Measurements from ENCODE around the gene GULP1. TPM values are rescaled to one million over a fixed set of nuclear protein-coding genes. Genes with fewer than 3 reads are reported as not detected.

GULP1 gene
- total RNA-seq, 1 donor from 2014 or later, result 49.0 TPM

DNA sequence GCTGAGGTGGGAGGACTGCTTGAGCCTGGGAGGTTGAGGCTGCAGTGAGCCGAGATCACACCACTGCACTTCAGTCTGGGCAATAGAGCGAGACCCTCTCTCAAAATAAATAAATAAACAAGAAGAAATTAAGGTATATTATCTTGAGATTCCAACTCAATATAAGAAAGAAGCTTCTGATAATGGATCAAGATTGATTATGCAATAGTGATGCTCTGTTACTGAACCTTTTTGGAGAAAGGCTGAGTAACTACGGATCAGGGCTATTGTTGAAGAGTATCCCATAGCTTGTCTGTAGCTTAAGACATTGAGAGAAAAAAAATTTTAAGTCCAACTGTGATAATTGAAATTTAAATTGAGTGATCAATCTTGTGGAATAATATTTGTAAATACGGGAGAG is 17.7 kb downstream of the GULP1 start:
- no peaks in the 10 kb centered on the region for H3K27me3 Mint-ChIP-seq
- peaks cover 22% of the 10 kb centered on the region for H3K4me1 Mint-ChIP-seq (ENCODE audit: unreplicated experiment)
- peaks cover 7% of the 10 kb centered on the region for H3K9me3 Mint-ChIP-seq
- no peak for TF ChIP-seq CTCF (conservative IDR thresholded peaks at IDR 0.05)
- H3K36me3 Mint-ChIP-seq, result peaks cover 11% of the 10 kb centered on the region
- no peak overlapping the region for H3K4me3 Mint-ChIP-seq
- no peak for DNase-seq (ENCODE audit: extremely low spot score, unreplicated experiment)
- H3K27ac Mint-ChIP-seq, result no peak overlapping the region

DNA sequence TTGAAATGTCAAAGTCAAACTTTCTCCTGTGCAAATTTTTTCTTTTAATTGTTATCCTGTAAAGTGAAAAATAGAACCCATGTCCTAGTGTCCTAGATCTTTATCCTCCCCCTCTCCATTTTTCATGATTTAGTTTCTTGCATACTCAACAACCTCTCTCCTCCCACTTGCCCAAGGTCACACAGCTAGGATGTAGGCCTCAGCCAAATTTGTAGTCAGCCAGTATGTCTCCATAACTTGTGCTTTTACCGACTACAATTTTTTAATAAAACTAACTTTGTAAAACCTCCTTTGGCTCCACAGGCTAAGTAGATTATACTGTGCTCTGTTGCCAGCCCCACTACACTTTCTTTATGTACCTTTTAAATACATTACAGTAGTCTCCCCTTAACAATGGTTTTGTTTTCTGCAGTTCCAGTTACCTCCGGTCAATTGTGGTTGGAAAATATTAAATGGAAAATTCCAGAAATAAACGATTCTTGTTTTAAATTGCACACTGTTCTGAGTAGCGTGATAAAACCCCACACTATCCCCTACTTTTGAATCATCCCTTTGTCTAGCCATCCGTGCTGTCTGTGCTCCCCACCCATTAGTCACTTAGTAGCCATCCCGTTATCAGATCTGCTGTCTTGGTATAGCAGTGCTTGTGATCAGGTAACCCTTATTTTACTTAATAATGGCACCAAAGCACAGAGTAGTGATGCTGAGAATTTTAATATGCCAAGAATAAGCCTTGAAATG is 22.8 kb downstream of the GULP1 start:
- Mint-ChIP-seq H3K36me3 (peaks cover 20% of the 10 kb centered on the region), H3K4me1 (ENCODE audit: unreplicated experiment) (peaks cover 8% of the 10 kb centered on the region), H3K27ac (no peak overlapping the region), H3K27me3 (no peaks in the 10 kb centered on the region), H3K4me3 (no peak overlapping the region), H3K9me3 (peaks cover 13% of the 10 kb centered on the region)
- DNase-seq (ENCODE audit: extremely low spot score, unreplicated experiment), result no peak
- TF ChIP-seq CTCF (conservative IDR thresholded peaks at IDR 0.05), result no peak

GRCh38 chr2:188315750-188316149 is 24.1 kb downstream of the GULP1 start:
- Mint-ChIP-seq H3K9me3 (peaks cover 13% of the 10 kb centered on the region), H3K36me3 (peaks cover 20% of the 10 kb centered on the region), H3K4me3 (no peak overlapping the region), H3K27ac (no peak overlapping the region), H3K4me1 (ENCODE audit: unreplicated experiment) (peaks cover 8% of the 10 kb centered on the region), H3K27me3 (no peaks in the 10 kb centered on the region)
- TF ChIP-seq CTCF (conservative IDR thresholded peaks at IDR 0.05), result no peak
- DNase-seq (ENCODE audit: extremely low spot score, unreplicated experiment), result no peak

GRCh38 chr2:188316342-188316741 is 24.7 kb downstream of the GULP1 start:
- Mint-ChIP-seq H3K4me3 (no peak overlapping the region), H3K4me1 (ENCODE audit: unreplicated experiment) (peaks cover 8% of the 10 kb centered on the region), H3K9me3 (peaks cover 13% of the 10 kb centered on the region), H3K27ac (peak overlapping the region; percentile 34), H3K27me3 (no peaks in the 10 kb centered on the region), H3K36me3 (peaks cover 20% of the 10 kb centered on the region)
- TF ChIP-seq CTCF (conservative IDR thresholded peaks at IDR 0.05), result no peak
- DNase-seq (ENCODE audit: extremely low spot score, unreplicated experiment), result no peak

DNA sequence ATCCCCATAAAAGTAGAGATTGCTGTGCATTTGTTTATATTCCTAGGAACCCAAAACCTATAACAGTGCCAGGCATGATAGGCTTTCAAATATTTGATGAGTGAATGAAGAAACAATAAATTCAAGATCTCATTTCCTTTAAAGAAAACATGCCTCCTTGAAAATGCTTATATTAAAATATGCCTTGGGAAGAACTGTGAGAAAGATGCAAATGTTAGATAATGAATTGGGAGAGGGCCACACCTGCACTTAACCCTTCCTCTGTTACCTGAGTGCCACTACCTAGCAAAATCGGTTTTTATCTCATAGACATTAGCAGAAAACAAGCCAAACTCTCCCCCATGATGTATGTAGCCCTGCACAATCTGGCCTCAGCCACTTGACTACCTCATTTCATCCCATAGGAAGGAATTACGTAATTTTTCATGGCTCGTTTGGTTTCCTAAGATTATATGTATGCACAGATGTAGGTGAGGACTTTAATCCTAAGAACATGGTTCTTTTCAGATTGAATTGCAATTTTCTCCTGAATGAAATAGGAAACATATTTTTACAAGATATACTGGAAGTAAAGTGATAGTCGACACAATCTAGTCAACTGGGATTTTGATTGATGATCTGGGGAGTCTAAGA is 25.2 kb downstream of the GULP1 start:
- Mint-ChIP-seq H3K36me3 (peaks cover 20% of the 10 kb centered on the region), H3K27ac (no peak overlapping the region), H3K9me3 (peaks cover 13% of the 10 kb centered on the region), H3K4me1 (ENCODE audit: unreplicated experiment) (peaks cover 8% of the 10 kb centered on the region), H3K4me3 (no peak overlapping the region), H3K27me3 (no peaks in the 10 kb centered on the region)
- DNase-seq (ENCODE audit: extremely low spot score, unreplicated experiment), result no peak
- TF ChIP-seq CTCF (conservative IDR thresholded peaks at IDR 0.05), result no peak

Data from type B pancreatic cell (in vitro differentiated cells).